HG02885 (cell line): ENCODE measurements around the gene ST13.
"Not testable (repeated sequence)": the region's sequence is repeated elsewhere in the genome, so short reads cannot be mapped to it uniquely, and the experiment has no call there.

Experiments
- ATAC-seq: cut with Tn5 transposase; IDR thresholded peaks from one replicate; pipeline ENCODE4 v1.9.1; 2021; ENCODE audit warnings: mild to moderate bottlenecking; ENCODE audit not compliant: unreplicated experiment, poor library complexity

The ST13 gene

GRCh38 chr22:40792451-40792850, 64.0 kb downstream of the ST13 start:
- no peak for ATAC-seq

GRCh38 chr22:40791241-40791640, 65.2 kb downstream of the ST13 start:
- ATAC-seq: no peak

GRCh38 chr22:40789131-40789530, 67.3 kb downstream of the ST13 start:
- ATAC-seq: no peak

GRCh38 chr22:40782521-40782920, 73.9 kb downstream of the ST13 start:
- ATAC-seq: no peak

- ATAC-seq: not testable (repeated sequence)
These were observed 74.7 kb downstream of the ST13 start for GRCh38 chr22:40781749-40782148.
